Effector memory CD8-positive, alpha-beta T cell (primary cell): ENCODE measurements around the gene CD164L2.
"Not testable (repeated sequence)": the region's sequence is repeated elsewhere in the genome, so short reads cannot be mapped to it uniquely, and the experiment has no call there.

Experiments used
- ATAC-seq: fragments of 150-1000 bp; cut with Tn5 transposase; replicated peaks from 2 replicates; pipeline ENCODE4 v1.10.0; 2021; ENCODE audit warnings: mild to moderate bottlenecking, moderate library complexity
- DNase-seq, 3 experiments: peaks; one replicate each; pipeline ENCODE4 v3.0.0; 2021
- H3K27ac Mint-ChIP-seq, 2 donors: one replicate each; pipeline ENCODE4 v1.8.0; 2022; ENCODE audit warnings: mild to moderate bottlenecking in 2 of 2, mixed read lengths in 2 of 2, moderate library complexity in 2 of 2
- H3K27me3 Mint-ChIP-seq, 2 donors: one replicate each; pipeline ENCODE4 v1.8.0; 2022; ENCODE audit warnings: mixed read lengths in 2 of 2
- H3K36me3 Mint-ChIP-seq: one replicate; pipeline ENCODE4 v1.8.0; 2022; ENCODE audit warnings: mild to moderate bottlenecking, moderate library complexity, mixed read lengths; ENCODE audit not compliant: insufficient read depth
- H3K4me1 Mint-ChIP-seq, 2 donors: one replicate each; pipeline ENCODE4 v1.8.0; 2022; ENCODE audit warnings: low read depth in 2 of 2, mixed read lengths in 2 of 2
- H3K4me3 Mint-ChIP-seq, 2 donors: one replicate each; pipeline ENCODE4 v1.8.0; 2022; ENCODE audit warnings: mild to moderate bottlenecking in 2 of 2, mixed read lengths in 2 of 2, moderate library complexity in 2 of 2
- H3K9me3 Mint-ChIP-seq, 2 donors: one replicate each; pipeline ENCODE4 v1.8.0; 2022; ENCODE audit warnings: mixed read lengths in 2 of 2

The CD164L2 gene

DNA sequence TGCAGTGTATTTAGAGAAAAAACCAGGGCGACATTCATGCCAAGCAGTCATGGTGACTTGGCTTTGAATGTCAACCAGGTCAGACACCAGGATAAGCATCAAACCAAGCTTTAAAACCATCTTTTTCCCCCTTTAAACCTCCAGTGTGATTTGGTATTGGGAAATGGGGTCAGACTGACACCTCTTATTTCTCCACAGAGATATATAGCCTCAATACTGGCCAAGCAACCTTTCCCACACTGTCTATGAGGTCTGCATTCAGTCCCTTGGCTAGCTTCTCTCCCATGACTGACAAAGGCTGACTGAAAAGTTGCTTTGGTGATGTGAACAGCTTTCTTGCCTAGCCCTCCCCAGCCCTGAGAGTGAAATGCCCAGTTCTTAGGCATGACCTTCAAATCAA, 31.0 kb upstream of the CD164L2 start:
- H3K4me3 Mint-ChIP-seq, result no peak overlapping the region
- ATAC-seq, result no peak
- H3K9me3 Mint-ChIP-seq, result no peaks in the 10 kb centered on the region
- peak overlapping the region; percentile 2 to 84 for H3K27ac Mint-ChIP-seq
- peaks cover 14 to 29% of the 10 kb centered on the region in 2 donors for H3K4me1 Mint-ChIP-seq
- no peaks in the 10 kb centered on the region for H3K27me3 Mint-ChIP-seq
- DNase-seq, result no peak
- peaks cover 83% of the 10 kb centered on the region for H3K36me3 Mint-ChIP-seq

DNA sequence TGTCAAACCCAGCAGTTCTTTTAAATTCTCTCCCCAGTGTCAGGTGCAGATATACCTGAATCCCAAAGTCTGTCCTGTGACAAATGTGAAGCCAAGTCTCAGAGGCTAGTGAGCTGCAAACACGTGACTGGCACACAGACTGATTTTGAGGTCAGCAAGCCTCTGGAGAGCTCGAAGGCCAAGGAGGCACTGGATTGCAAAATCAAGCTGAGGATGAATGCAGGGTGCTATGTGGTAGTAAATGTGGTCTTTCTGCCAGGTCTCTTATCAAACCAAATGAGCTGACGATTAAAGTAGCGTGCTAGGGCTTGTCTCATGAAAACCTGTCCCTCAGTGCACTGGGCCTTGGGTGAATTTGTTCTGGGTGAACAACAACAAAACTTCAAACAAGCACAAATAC, 29.9 kb upstream of the CD164L2 start:
- H3K27ac Mint-ChIP-seq, result no peak overlapping the region
- no peaks in the 10 kb centered on the region for H3K27me3 Mint-ChIP-seq
- DNase-seq, result no peak
- no peak for ATAC-seq
- H3K36me3 Mint-ChIP-seq, result peaks cover 82% of the 10 kb centered on the region
- no peak overlapping the region for H3K4me3 Mint-ChIP-seq
- H3K9me3 Mint-ChIP-seq, result no peaks in the 10 kb centered on the region
- peaks cover 9 to 18% of the 10 kb centered on the region in 2 donors for H3K4me1 Mint-ChIP-seq

- DNase-seq (no peak), ATAC-seq (no peak)
- no peak overlapping the region for H3K4me3 Mint-ChIP-seq
- no peaks in the 10 kb centered on the region for H3K27me3 Mint-ChIP-seq
- H3K4me1 Mint-ChIP-seq, result peaks cover 9 to 18% of the 10 kb centered on the region in 2 donors
- H3K9me3 Mint-ChIP-seq, result no peaks in the 10 kb centered on the region
- peak overlapping the region in 1 of 2 donors; percentile 38 for H3K27ac Mint-ChIP-seq
- peaks cover 82% of the 10 kb centered on the region for H3K36me3 Mint-ChIP-seq
Measured at GRCh38 chr1:27412502-27412901, 29.4 kb upstream of the CD164L2 start.

- ATAC-seq (no peak), DNase-seq (no peak)
- Mint-ChIP-seq H3K27ac (peak overlapping the region in 1 of 2 donors; percentile 8), H3K27me3 (no peaks in the 10 kb centered on the region), H3K4me3 (no peak overlapping the region), H3K36me3 (peaks cover 75% of the 10 kb centered on the region), H3K9me3 (no peaks in the 10 kb centered on the region), H3K4me1 (peaks cover under 1% of the 10 kb centered on the region in 2 donors)
Measured at GRCh38 chr1:27410709-27411108, 27.6 kb upstream of the CD164L2 start.

DNA sequence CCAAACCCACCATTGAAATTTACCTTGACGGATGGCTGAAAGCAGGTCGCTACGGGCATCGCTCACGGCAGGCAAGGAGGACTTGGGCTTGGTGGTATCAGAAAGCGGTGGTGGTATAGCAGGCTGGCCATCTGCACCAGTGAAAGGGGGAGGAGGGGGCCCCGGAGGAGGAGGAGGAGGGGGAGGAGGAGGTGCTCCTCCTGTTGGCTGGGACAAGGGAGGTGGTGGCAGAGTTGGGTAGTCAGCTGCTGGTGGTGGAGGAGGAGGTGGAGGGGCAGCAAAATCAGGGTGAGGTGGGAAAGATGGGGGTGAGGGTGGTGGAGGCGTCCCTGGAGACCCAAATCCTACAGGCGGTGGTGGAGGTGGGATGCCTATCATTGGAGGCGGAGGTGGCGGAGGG, 26.5 kb upstream of the CD164L2 start:
- no peak overlapping the region for H3K4me3 Mint-ChIP-seq
- no peak for ATAC-seq
- H3K27me3 Mint-ChIP-seq, result no peaks in the 10 kb centered on the region
- no peaks in the 10 kb centered on the region for H3K9me3 Mint-ChIP-seq
- no peak for DNase-seq
- peaks cover 0 to 2% of the 10 kb centered on the region in 2 donors for H3K4me1 Mint-ChIP-seq
- peaks cover 69% of the 10 kb centered on the region for H3K36me3 Mint-ChIP-seq
- peak overlapping the region in 1 of 2 donors; percentile 35 for H3K27ac Mint-ChIP-seq

GRCh38 chr1:27408151-27408550, 25.0 kb upstream of the CD164L2 start:
- Mint-ChIP-seq H3K4me3 (no peak overlapping the region), H3K27me3 (no peaks in the 10 kb centered on the region), H3K27ac (peak overlapping the region; percentile 62 to 74), H3K4me1 (peaks cover 5 to 10% of the 10 kb centered on the region in 2 donors), H3K9me3 (no peaks in the 10 kb centered on the region), H3K36me3 (peaks cover 55% of the 10 kb centered on the region)
- DNase-seq (no peak), ATAC-seq (no peak)

- Mint-ChIP-seq H3K27ac (peak overlapping the region in 1 of 2 donors; percentile 62), H3K4me1 (peaks cover 5 to 14% of the 10 kb centered on the region in 2 donors), H3K36me3 (peaks cover 47% of the 10 kb centered on the region)
- H3K9me3 Mint-ChIP-seq, ATAC-seq, DNase-seq, H3K27me3 Mint-ChIP-seq, H3K4me3 Mint-ChIP-seq: not testable (repeated sequence)
Measured at GRCh38 chr1:27406791-27407190, 23.7 kb upstream of the CD164L2 start.

DNA sequence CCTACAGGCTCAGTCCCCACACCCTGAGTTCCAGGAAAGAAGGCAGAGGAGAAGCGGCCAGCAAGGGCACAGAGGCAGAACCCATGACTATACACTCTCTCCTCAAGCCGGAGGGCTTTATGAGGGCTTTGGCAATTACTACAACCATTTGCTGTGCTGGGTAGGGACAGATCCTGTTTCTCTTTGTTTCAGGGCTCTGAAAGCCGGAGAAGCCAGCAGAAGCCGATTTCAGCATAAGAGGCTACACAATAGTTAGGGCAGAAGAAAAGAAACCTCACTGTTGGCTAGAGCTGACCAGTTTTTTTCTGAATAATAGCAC, 23.2 kb upstream of the CD164L2 start:
- Mint-ChIP-seq H3K27me3 (no peaks in the 10 kb centered on the region), H3K9me3 (no peaks in the 10 kb centered on the region), H3K4me3 (no peak overlapping the region), H3K36me3 (peaks cover 43% of the 10 kb centered on the region), H3K4me1 (peaks cover 5 to 18% of the 10 kb centered on the region in 2 donors), H3K27ac (peak overlapping the region in 1 of 2 donors; percentile 60)
- DNase-seq, result no peak
- ATAC-seq, result no peak

GRCh38 chr1:27405598-27406361, 22.6 kb upstream of the CD164L2 start:
- not testable (repeated sequence) for H3K9me3 Mint-ChIP-seq, H3K27me3 Mint-ChIP-seq, ATAC-seq, H3K4me3 Mint-ChIP-seq, DNase-seq
- H3K36me3 Mint-ChIP-seq, result peaks cover 38% of the 10 kb centered on the region
- H3K27ac Mint-ChIP-seq, result peak overlapping the region in 1 of 2 donors; percentile 60
- H3K4me1 Mint-ChIP-seq, result peaks cover 5 to 18% of the 10 kb centered on the region in 2 donors

GRCh38 chr1:27405074-27405473, 21.9 kb upstream of the CD164L2 start:
- peaks cover 31% of the 10 kb centered on the region for H3K36me3 Mint-ChIP-seq
- no peaks in the 10 kb centered on the region for H3K9me3 Mint-ChIP-seq
- peaks cover 5 to 22% of the 10 kb centered on the region in 2 donors for H3K4me1 Mint-ChIP-seq
- H3K4me3 Mint-ChIP-seq, result no peak overlapping the region
- ATAC-seq, result no peak
- no peaks in the 10 kb centered on the region for H3K27me3 Mint-ChIP-seq
- no peak for DNase-seq
- peak overlapping the region in 1 of 2 donors; percentile 91 for H3K27ac Mint-ChIP-seq

DNA sequence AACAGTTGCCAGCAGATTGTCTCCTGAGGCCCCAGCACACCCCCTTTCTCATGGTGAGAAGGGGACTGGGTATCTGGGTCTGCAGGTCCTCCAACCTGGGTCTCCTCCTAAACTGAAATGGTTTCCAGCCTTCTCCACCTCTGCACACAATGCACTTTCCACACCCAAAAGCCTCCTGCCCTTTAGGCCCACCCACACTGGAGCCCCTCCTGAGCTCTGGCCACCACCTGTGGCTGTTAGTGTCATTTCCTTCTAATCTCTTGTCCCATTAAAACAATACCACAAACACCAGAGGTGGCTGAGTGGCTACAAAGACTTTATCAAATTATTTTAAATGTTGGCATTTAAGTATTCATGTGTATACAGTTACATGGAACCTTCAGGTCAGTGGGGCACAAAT, 20.8 kb upstream of the CD164L2 start:
- no peaks in the 10 kb centered on the region for H3K27me3 Mint-ChIP-seq

GRCh38 chr1:27403065-27403726, 20.1 kb upstream of the CD164L2 start:
- Mint-ChIP-seq H3K4me3 (peak overlapping the region; percentile 10 to 69), H3K4me1 (peaks cover 5 to 22% of the 10 kb centered on the region in 2 donors), H3K9me3 (no peaks in the 10 kb centered on the region), H3K36me3 (peaks cover 15% of the 10 kb centered on the region), H3K27me3 (no peaks in the 10 kb centered on the region), H3K27ac (peak overlapping the region; percentile 84 to 91)
- ATAC-seq (peak; percentile 89), DNase-seq (peak in 2 of 3 experiments; percentile 38 to 48)

More for the DNA sequence above, 20.8 kb upstream of the CD164L2 start:
- H3K4me1 Mint-ChIP-seq, result peaks cover 5 to 22% of the 10 kb centered on the region in 2 donors
- H3K27ac Mint-ChIP-seq, result peak overlapping the region; percentile 84 to 91
- H3K36me3 Mint-ChIP-seq, result peaks cover 21% of the 10 kb centered on the region
- peak overlapping the region in 1 of 2 donors; percentile 69 for H3K4me3 Mint-ChIP-seq
- DNase-seq (no peak), ATAC-seq (peak; percentile 12)
- H3K9me3 Mint-ChIP-seq, result no peaks in the 10 kb centered on the region

DNA sequence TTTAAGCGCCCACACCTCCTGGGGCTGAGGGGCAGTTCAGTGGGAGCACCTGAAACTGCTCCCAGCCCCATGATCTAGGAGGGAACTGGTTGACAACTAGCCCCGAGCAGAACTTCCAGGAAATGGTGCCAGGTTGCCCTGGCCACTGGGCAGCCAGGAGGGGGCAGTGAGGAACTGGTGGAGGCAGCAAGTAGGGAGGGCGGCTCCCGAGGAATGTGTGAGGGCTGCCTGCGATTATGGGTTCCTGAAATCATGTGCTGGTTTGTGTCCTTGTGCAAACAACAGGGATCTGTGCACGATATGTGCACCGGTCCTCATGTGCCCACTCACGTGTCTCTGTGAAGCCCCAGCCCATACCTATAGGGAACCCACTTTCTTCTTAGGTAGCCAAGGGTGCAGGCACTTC, 19.2 kb upstream of the CD164L2 start:
- ATAC-seq (no peak), DNase-seq (no peak)
- no peak overlapping the region for H3K4me3 Mint-ChIP-seq
- peaks cover 8% of the 10 kb centered on the region for H3K36me3 Mint-ChIP-seq
- peak overlapping the region in 1 of 2 donors; percentile 32 for H3K27ac Mint-ChIP-seq
- no peaks in the 10 kb centered on the region for H3K9me3 Mint-ChIP-seq
- peaks cover 5 to 22% of the 10 kb centered on the region in 2 donors for H3K4me1 Mint-ChIP-seq
- no peaks in the 10 kb centered on the region for H3K27me3 Mint-ChIP-seq

DNA sequence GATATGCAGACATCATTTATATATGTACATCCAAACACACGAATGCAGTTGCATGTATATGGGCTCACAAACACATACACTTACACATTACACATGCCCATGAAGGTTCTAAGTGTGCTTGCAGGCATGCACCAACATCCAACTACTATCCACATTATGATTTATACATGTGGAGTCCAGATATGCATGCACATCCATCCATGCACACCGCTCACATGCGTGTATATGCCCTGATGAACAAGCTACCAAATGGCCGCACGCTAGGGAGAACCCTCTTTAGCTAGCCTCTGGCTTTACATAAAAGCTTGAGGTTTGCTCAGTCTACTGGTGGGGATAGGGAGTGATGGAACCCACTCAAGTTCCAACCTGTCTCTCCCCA, 17.8 kb upstream of the CD164L2 start:
- peak overlapping the region in 1 of 2 donors; percentile 85 for H3K27ac Mint-ChIP-seq
- no peaks in the 10 kb centered on the region for H3K9me3 Mint-ChIP-seq
- peaks cover 5 to 22% of the 10 kb centered on the region in 2 donors for H3K4me1 Mint-ChIP-seq

More for the DNA sequence above, 17.8 kb upstream of the CD164L2 start:
- Mint-ChIP-seq H3K36me3 (peaks cover 11% of the 10 kb centered on the region), H3K4me3 (no peak overlapping the region), H3K27me3 (no peaks in the 10 kb centered on the region)
- ATAC-seq (no peak), DNase-seq (no peak)
